GM12875 (cell line): ENCODE measurements around the gene STIP1.

Experiments
- H3K4me3 ChIP-seq: one replicate; pipeline ENCODE4 v1.5.1; 2011; ENCODE audit warnings: low read depth, low read length, control low read depth
- TF ChIP-seq, protein P1 (sequence below): IDR thresholded peaks from 2 replicates; pipeline ENCODE4 v1.5.1; 2011; ENCODE audit warnings: low read depth, mild to moderate bottlenecking, control low read depth, inconsistent platforms, low read length, moderate library complexity, borderline replicate concordance; ENCODE audit not compliant: insufficient read depth

STIP1 gene

DNA sequence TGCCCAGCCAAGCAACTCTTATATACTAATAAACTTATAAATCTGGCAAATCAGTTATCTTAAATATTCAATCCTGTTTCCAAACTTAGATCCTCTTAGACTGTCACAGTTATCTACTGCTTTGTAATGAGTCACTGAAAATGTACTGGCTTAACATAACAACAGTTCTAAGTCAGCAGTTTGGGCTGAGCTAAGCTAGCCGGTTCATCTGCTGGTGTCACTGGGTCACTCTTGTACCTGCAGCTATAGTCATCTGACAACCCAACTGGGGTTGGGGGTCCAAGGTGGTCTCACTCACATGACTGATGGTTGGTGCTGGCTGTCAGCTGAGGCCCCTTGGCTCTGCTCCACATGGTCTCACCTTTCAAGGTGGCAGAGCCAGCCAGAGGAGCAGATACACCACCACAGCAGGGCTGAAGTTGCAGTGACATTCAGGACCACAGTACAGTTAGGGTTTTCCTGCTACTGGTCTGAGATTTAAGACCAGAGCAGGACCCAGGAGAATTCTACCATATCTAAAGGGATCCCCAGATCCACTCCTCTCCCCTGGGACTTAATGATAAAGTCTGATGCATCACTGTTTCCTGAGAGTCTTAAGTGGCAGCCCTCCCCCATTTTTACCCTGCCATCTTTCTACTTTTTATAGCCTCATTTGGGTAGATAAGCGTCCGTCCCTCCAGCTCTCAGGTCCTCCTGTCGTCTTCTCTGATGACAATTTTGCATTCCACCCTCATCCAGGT lies 12.2 kb upstream of the STIP1 start:
- no peak overlapping the region for H3K4me3 ChIP-seq
- TF ChIP-seq, protein P1, sequence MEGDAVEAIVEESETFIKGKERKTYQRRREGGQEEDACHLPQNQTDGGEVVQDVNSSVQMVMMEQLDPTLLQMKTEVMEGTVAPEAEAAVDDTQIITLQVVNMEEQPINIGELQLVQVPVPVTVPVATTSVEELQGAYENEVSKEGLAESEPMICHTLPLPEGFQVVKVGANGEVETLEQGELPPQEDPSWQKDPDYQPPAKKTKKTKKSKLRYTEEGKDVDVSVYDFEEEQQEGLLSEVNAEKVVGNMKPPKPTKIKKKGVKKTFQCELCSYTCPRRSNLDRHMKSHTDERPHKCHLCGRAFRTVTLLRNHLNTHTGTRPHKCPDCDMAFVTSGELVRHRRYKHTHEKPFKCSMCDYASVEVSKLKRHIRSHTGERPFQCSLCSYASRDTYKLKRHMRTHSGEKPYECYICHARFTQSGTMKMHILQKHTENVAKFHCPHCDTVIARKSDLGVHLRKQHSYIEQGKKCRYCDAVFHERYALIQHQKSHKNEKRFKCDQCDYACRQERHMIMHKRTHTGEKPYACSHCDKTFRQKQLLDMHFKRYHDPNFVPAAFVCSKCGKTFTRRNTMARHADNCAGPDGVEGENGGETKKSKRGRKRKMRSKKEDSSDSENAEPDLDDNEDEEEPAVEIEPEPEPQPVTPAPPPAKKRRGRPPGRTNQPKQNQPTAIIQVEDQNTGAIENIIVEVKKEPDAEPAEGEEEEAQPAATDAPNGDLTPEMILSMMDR, result no peak

DNA sequence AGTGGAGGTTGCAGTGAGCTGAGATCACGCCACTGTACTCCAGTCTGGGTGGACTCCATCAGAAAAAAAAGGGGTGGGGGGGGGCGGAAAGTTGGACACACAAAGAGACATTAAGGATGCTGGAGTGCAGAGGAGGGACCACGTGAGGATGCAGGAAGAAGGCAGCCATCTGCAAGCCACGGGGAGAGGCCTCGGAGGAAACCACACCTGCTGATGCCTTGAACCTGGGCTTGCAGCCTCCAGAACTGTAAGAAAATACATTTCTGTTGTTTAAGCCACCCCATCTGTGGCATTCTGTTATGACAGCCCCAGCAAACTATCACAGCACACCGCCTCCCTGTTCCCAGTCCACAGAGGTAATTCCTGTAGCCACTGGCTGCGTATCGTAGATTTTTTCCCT lies 9.2 kb upstream of the STIP1 start:
- no peak overlapping the region for H3K4me3 ChIP-seq
- TF ChIP-seq, protein P1, result no peak

DNA sequence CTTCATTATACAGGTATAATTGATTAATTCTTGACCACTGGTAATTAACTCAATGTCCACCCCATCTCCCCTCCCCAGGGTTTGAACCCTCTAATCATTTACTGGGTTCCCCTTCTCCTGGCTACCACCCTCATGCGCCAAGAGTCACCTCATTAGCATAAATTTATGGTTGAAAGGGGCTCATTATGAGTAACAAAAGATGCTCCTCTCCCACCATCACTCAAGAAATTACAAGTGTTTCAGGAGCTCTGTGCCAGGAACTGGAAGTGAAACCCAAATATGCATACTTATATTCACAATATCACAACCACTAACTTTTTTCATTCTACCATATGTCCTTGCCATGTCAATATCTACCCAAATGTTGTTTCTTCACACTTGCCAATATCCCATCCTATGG lies 7.8 kb upstream of the STIP1 start:
- TF ChIP-seq, protein P1, result no peak
- no peak overlapping the region for H3K4me3 ChIP-seq

DNA sequence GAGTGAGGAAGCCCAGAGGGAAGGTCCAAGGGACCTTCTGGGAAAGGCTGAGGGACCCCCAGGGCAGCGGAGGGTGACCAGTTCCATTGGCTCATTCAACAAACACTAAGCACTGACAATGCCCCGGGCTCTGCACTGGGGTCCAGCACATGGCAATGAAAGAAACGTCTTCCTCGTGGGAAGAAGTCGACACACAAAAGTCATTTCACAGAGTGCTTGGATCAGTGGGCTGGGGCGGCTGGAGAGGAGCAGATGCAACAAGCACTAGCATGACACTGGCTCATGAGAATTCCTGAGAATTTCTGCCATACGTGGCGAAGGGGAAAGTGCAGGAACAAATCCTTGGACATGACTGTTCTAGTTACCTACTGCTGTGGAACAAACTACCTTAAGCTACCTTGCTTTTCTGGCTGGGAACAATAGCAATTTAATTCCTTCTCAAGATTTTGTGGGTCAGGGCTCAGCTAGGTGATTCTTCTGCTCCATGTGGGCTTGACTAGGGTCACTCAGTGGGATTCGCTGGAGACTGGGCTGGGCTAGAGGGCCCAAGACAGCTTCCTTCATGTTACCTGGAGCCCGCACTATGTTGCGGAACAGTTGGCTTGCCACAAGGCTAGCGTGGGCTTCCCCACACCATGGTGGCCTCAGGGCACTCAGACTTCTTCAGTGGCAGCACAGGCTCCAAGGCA lies 6.9 kb upstream of the STIP1 start:
- TF ChIP-seq, protein P1, result no peak
- no peak overlapping the region for H3K4me3 ChIP-seq

DNA sequence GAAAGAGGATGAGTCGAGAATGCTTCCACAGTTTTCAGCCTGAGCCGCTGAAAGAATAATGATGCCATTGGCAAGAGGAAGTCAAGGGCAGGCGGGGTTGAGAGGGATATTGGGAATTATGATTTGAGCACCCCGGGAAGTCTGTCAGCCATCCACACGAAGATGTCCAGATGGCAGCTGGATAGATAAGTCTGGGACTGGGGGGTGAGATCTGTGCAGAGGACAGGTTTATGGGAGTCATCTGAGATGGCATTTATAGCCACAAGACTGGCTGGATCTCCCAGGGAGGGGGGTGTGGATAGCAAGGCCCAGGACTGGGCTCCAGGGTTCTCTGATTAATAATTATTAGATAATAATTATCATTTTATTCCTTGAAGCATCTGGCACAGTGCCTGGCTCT lies 5.1 kb upstream of the STIP1 start:
- no peak overlapping the region for H3K4me3 ChIP-seq
- TF ChIP-seq, protein P1, result no peak

DNA sequence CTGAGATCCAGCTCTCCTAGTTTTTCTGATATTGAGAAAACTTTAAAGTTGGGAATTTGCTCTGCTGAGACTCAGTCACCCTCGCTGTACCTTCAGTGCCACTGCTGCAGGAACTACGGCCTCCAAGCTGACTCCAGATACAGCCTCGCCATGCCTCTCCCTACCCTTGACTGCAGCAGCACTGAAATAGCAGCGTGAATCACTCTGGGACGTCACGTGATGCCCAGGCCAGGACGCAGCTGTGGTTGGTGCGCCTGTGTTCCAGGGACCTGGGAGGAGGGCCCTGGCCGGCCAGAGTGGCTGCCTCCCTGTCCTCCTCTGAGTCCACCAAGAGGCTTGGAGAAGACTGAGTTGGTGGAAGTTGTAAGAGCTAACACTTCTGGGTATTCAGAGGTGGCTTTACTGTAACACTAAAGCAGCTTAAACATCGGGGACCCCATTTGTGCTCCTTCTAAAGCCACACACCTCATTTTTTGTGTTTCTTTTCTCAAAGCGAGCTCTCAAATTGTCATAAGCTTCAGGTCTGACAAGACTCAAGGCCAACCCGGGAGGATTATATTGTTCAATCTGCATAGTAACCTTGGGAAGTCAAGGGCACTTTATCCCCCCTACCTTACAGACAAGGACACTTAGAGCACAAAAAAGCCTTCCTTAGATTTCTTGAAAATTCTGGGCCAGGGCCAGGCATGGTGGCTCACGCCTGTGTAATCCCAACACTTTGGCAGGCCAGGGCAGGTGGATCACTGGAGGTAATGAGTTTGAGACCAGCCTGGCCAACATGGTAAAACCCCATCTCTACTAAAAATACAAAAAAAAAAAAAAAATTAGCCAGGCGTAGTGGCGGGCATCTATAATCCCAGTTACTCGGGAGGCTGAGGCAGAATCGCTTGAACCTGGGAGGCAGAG lies 4.2 kb upstream of the STIP1 start:
- no peak overlapping the region for H3K4me3 ChIP-seq
- TF ChIP-seq, protein P1, result no peak

DNA sequence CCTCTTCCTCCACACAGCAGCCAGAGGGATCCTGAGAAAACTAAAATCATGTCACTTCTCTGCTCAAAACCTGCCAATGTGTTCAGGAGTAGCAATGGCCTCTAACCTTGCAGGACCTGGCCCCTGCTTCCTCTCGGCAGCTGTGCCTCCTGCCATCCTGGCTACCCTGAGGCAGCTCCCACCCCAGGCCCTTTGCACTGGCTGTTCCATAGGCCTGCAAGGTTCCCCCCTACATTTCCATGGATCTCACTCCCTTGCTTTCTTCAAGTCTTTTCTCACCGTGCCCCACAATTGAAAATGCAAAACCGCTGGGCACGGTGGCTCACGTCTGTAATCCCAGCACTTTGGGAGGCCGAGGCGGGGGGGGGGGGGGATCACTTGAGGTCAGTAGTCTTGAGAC lies 2.1 kb upstream of the STIP1 start:
- TF ChIP-seq, protein P1, result no peak
- no peak overlapping the region for H3K4me3 ChIP-seq
